Raji (cell line): ENCODE measurements around the gene CAPZB.

Source experiments
- POLR2A ChIP-seq: IDR thresholded peaks from 2 replicates; pipeline ENCODE4 v1.6.1; 2011; ENCODE audit warnings: low read depth, low read length, control low read depth; ENCODE audit not compliant: insufficient read depth

CAPZB gene

DNA sequence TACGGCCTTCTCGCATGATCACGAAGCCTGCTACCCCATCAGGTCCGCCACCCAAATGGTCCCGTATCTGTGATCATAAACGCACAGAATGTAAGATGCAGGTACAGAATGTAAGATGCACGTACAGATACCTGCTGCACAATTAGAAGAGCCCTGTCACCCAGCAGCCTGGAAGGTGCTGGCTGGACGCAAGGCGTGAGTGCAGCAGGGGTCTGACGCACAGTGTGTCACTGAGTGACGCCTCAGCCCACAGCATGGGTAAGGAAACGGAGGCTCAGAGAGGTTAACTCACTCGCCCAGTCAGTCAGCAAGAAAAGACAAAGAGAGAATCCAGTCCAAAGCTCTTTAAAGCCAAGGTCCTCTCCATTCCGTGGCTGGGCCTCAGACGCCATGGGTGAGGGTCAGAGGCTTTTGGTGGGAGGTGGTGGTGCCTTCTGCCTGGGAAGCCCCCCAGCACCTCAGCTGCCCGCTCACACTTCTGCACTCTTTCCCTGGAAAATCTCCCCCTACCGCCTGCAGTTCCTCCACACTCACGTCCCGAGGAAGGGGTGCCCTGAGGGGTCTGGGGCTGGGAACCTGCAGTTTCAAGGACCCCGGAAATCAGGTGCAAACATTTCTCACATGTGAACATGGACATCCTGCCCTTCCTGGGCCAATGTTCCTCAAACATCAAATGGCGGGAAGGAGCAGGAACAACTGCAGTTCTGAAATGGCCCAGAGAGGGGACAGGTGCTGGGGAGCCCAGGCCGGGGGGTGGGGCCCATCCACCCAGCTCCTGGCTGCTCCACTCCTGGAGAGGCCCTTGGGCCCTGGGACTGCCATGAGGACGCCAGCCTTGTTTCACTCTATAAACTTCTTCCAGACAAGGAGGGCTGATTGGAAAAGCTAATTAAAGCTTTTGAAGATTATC, 113.9 kb downstream of the CAPZB start:
- TF ChIP-seq POLR2A = no peak

- no peak for TF ChIP-seq POLR2A
Observed at GRCh38 chr1:19370453-19371170, 114.7 kb downstream of the CAPZB start.

DNA sequence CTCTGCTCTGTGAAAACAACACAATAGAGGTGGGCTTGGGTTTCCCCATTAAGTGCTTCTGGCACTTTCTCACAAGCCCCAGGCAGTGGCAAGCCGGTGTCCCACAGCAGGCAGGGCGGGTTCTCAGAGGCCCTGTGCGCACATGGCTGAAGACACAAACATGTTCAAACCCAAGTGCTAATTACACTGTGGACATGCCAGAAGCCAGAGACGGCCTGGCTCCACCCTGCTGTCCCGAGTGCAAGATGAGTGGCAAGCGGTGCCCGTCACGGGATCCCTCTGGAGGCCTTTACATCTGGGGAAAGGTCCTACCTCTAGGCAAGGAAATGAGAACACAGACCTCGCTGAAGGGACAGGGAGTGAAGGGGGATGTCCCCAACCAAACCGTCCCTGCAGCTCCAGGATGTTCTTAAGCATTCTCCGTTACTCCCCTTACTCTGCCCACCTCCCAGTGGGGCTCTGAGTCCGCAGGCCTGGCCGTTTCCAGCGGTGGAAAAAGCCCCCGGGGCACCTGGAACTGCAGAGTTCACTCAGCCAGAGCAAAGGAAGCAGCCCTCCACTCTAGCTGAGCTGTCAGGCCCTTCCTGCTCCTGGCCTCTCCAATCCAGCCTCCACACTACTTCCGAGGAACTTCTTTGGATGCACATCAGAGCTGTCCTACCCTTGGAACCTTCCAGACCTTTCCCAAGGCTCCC, 115.8 kb downstream of the CAPZB start:
- no peak for TF ChIP-seq POLR2A

- TF ChIP-seq POLR2A = no peak
Observed at GRCh38 chr1:19368964-19369363, 116.4 kb downstream of the CAPZB start.

DNA sequence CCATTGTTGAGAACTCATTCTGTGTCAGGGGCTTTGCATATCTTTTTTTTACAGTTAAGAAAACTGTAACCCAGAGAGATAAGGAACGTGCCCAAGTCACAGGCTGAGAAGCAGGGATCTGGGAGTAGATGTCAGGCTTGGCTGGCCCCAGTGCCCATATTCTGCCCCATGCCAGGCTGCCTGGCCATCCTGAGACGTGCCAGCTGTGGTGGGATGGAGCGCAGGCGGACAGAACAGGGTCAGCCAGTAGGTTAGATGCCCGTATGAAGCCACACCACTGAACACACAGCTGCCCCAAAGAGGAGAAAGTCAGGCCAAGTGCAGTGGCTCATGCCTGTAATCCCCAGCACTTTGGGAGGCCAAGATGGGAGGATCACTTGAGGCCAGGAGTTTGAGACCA, 117.3 kb downstream of the CAPZB start:
- no peak for TF ChIP-seq POLR2A

DNA sequence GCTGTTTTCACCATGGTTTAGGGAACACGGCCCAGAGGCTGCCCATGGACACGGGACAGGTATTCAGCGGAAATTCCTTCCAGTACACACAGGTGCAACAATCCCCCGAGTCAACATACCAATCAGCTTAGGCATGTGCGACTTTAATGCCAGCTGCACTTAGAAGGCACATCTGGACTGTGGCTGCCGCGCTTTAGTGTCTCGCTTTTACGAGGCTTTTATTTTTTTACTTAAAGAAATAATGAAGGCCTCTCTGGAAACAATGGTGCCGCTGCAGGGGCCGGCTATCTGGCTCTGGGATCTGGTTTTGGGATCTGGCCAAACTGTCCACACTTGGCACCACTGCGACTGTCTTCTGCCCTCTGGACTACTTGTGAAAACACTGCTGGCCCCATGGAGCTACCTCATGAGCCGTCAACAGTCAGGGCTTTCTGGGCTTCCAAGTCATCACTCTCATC, 117.7 kb downstream of the CAPZB start:
- no peak for TF ChIP-seq POLR2A

DNA sequence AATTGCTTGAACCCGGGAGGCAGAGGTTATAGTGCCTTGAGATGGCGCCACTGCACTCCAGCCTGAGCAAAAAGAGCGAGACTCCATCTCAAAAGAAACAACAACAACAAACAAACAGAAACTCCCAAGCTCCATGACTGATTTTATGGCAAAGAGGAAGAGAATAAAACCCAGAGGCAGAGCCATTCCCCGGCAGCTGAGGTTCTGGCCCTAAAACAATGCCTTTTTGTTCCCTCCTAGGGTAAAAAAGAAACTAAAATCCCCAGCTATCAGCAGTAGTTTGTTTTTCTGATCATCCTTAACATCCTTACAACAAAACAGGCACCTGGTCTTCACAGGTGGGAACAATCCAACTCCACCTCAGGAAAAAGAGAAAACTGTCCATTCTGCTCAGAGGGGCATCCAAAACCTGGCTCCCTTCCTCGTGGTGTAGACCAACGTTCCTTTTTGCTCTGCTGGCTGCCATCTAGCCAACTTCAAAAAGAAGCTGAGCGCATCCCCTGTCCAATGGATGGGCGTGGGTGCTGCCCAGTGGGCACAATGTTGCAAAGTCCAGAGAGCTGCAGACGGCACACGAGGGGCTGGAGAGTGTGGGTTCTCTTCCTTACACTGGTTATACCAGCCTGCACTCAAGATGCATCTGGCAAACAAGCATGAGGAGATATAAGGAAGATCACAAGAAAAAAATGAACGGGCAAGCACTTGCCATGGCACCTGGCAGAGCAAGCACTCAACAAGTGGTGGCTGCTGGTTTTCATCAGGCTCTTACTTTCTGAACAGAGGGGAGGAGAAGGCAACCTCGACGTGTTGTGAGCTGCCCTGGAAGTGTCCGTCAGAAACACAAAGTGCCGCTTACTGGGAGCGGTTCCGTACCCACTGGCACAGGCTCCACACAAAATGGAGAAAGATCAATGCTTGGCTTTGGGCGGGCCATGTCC, 118.5 kb downstream of the CAPZB start:
- no peak for TF ChIP-seq POLR2A

DNA sequence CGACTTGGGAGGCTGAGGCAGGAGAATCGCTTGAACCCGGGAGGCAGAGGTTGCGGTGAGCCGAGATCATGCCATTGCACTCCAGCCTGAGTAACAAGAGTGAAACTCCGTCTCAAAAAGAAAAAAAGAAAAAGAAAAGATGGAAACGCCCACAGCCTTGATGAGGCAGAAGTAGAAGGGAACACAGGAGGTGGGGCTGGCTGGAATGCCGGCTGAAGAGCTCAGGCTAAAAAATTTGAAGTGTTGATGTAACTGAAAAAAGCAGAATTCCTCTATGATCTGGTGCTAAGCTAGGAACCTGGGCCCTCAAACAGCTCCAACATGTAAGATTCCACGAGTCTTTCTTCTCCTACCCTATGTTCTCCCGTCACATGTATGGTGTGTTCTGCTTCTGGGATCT, 119.6 kb downstream of the CAPZB start:
- no peak for TF ChIP-seq POLR2A

DNA sequence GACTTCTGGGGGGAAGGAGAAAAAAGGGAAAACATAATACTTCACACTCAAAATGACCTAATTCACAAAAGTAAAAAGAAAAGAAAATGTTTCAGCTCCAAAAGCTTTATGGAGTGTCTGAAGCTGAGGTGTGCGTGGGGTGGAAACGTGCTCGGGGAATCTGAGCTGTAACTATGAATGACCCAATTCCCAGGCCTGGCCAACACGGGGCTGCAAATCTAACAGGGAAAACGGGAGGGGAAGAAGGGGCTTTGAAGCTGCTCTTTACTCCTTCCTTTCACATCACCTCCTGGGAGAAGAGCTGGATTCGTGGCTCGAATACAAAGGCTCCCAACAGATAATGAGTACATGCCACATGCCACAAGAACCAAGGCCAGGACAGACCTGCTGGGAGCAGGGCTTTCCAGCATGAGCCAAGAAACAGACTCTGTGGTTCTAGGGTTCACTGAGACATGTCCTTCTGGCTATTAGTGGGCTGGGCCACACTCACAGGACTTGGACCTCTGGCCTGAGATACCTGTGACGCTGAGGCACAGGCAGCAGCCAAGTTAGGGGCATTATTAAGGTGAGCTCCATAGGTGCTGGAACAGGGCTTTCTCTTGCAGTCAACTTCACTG, 121.7 kb downstream of the CAPZB start:
- no peak for TF ChIP-seq POLR2A

DNA sequence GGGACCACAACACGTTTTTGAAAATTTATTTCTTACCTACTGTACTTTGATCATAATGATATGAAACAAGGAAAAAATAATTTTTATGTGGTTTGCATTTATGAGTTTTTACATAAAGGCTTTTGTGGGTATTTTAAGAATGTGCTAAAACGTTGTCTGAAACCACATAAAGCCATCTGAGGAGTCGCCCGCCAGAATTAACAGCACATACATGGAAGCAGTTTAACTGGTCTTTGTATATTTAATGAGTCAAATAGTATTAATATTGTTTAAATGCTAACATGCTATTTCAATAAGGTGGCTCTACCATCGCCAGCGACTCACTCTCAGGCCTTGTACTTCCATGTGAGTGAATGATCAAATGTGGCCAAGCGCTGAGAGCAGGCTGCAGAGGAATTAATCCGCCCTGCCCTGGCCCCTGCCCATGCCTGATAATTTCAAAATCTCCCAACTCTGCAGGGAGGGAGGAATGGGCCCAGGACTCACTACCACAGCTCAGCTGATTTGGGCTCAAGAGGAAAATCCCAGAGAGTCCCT, 123.7 kb downstream of the CAPZB start:
- no peak for TF ChIP-seq POLR2A

GRCh38 chr1:19360843-19361610, 124.3 kb downstream of the CAPZB start:
- TF ChIP-seq POLR2A = no peak

DNA sequence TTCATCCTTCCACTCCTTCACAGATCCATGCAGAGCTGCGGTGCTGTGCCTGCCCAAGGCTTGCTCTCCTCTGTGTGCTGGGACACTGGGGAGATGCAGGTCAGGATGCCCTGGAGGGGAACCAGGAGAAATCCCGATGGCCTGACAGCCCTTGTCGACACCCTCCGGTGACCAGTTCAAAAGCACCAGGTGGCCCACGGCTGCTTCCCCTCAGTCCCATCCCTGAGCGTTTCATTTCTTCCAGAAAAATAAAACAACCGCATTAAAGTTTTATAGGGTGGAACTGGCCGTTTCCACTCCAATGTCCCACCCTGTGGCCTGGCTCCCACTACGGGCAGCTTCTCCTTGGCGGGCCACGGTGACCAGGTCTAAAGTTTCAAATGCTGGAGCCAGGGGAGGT, 124.9 kb downstream of the CAPZB start:
- no peak for TF ChIP-seq POLR2A

GRCh38 chr1:19360016-19360415, 125.3 kb downstream of the CAPZB start:
- TF ChIP-seq POLR2A = no peak
